Epithelial cell of prostate (primary cell): ENCODE data around the gene CDHR4.
A peak's percentile ranks its signal among the peaks of the same experiment; 100 is the strongest.

ENCODE experiments used
- DNase-seq: peaks from one replicate; pipeline ENCODE4 v3.0.0-alpha.2; 2011; ENCODE audit warnings: low read depth, low spot score
- H3K27ac ChIP-seq: fragments of 450-650 bp; 2 replicates; pipeline ENCODE4 v1.5.1; 2017; ENCODE audit warnings: mild to moderate bottlenecking

Gene CDHR4

GRCh38 chr3:49804141-49805041 is 4.7 kb upstream of the CDHR4 start:
- peak overlapping the region; percentile 82 for H3K27ac ChIP-seq
- no peak for DNase-seq

GRCh38 chr3:49803465-49804140 is 3.9 kb upstream of the CDHR4 start:
- peak; percentile 52 for DNase-seq
- peak overlapping the region; percentile 82 for H3K27ac ChIP-seq

GRCh38 chr3:49802719-49803464 is 3.2 kb upstream of the CDHR4 start, which contains the start of gene INKA1:
TSS of gene INKA1 (plus strand) at chr3:49803261. CDS start at chr3:49803393, 132 bp downstream.
- H3K27ac ChIP-seq: peak within 1 kb of the TSS; percentile 82
- DNase-seq: peak; percentile 20

DNA sequence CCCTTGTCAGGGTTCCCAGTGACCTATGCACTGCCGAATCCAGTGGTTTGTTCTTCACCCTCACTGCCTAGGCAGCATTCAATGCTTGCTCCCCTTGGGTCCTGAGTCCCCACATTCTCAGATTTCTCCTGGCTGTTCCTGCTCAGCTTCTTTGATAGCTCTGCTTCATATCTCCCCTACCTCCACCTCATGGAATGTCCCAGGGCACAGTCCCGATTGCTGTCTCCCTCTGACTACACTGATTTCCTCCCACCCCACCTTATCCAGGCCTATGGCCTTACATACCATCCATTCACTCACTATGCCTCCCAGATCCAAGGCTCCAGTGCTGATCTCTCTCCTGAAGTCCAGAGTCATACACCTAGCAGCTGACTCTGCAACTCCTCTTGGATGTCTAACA is 1.5 kb upstream of the CDHR4 start:
- no peak overlapping the region for H3K27ac ChIP-seq
- no peak for DNase-seq

DNA sequence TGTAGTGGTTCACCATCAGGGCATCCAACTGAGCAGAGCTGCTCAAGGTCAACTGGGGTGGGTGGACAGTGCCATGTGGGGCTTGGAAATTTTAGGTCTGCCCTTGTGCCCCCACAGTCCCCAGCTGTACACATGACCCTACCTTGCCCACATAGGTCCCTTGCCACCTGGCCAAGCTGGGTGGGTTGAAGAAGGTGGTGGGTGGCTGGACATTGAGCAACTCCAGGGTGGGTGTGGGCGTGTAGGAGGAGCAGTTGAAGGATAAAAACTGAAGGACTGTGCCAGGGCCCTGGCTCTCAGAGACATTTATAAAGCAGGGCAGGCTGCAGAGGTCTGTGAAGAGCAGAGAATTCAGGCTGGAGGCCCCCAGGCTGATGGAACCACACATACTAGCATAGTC is 568 bp downstream of the CDHR4 start:
- no peak for DNase-seq
- H3K27ac ChIP-seq: no peak overlapping the region

- H3K27ac ChIP-seq: no peak overlapping the region
- no peak for DNase-seq
Measured at GRCh38 chr3:49794926-49795905, 4.5 kb downstream of the CDHR4 start.

- DNase-seq: no peak
- no peak overlapping the region for H3K27ac ChIP-seq
Measured at GRCh38 chr3:49794431-49794830, 5.2 kb downstream of the CDHR4 start.

DNA sequence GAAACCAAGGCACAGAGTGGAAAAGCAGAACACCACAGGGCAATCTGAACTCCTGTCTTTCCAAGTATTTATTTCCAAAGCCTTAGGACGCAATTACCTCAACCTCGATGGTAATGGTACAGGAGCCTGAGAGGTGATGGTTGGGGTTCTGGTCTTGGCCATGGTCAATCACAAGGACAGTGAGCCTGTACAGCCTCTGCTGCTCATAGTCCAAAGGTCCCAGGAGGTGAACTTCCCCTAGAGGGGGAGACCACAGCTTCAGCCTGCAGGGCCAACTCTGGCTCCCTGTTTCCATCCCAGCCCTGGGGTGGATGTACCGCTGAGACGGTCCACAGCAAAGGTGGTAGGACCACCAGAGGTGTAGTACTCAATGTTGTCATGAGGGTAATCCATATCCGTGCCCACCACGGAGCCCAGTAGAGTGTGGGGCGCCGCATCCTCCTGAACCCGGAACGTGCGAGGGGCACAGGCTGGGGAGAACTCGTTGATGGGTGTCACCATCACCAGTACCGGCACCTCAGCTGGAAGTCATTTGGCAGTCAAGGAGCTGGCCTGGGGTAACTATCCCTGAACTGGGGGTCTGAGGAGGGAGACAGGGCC is 6.1 kb downstream of the CDHR4 start:
- no peak for DNase-seq
- H3K27ac ChIP-seq: no peak overlapping the region

GRCh38 chr3:49792371-49793150 is 7.1 kb downstream of the CDHR4 start:
- DNase-seq: no peak
- no peak overlapping the region for H3K27ac ChIP-seq

- no peak overlapping the region for H3K27ac ChIP-seq
- no peak for DNase-seq
Measured at GRCh38 chr3:49791571-49791970, 8.1 kb downstream of the CDHR4 start.

DNA sequence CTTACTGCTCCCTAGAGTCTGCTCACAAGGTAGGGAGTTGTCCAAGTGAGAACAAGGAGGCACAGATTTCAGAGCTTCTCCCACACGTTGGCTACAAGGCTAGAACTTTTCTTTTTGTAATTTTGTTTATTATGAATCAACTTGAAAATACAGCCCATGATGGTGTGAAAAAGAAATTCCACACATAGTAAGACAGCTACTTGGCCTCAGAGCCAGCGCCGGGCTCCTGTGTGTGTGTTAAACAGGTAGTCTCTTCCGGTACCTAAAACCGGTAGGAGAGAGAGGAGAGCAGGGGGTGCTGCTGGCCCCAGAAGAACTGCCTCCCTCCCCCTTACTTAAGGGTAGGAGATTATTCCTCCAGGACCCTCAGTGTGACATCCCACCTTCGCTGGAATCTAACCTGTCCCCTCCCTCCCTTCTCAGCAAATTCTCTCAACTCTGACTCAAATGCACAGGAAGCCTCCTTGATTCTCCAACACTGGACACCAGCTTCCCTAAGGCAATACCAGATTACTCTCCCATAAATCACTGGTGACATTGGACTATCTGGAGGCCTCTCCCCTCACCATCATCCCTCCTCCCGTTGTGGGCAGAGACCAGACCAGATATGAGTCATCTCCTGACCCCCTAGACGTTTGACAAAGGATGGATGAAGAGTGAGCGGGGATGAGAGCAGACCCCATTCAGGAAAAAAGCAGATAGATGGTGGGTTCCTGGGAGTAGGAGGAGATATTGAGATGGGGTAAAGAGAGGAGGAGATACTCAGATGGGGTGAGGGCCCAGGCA is 8.9 kb downstream of the CDHR4 start:
- DNase-seq: no peak
- H3K27ac ChIP-seq: no peak overlapping the region

DNA sequence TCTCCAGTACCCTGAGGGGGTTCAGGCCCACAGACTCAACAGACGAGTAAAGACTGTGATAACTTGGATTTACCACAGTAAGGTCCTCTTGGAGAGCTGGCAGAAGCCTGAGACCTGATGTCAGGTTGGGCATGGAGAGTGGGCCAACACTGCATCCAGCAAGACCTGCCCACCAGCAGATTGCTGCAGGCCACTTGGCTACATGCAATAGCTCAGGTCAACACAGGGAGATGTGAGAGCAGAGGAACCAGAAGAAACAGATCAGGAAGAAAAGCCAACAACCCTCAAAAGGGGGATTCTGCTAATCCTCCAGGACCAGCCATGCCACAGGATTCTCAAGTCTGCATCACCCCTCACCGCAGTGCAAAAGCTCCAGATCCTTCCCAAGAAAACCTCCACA is 11.6 kb downstream of the CDHR4 start:
- DNase-seq: no peak
- H3K27ac ChIP-seq: no peak overlapping the region

DNA sequence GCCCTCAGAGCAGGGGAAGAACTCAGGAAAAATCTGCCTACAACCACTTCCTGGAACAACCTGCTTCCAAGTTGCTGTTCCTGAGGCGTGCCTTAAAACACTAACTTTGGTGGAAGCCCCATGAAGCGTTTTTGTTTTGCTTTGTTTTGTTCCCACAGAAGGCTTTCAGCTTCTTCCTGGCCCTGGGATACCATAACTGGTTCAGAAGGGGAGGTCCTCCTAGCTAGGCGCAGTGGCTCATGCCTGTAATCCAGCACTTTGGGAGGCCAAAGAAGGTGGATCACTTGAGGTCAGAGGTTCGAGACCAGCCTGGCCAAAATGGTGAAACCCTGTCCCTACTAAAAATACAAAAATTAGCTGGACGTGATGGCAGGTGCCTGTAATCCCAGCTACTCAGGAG is 12.1 kb downstream of the CDHR4 start:
- peak overlapping the region; percentile 67 for H3K27ac ChIP-seq
- DNase-seq: no peak

GRCh38 chr3:49787182-49787464 is 12.6 kb downstream of the CDHR4 start:
- peak; percentile 29 for DNase-seq

GRCh38 chr3:49786357-49787181 is 13.1 kb downstream of the CDHR4 start, which contains the start of gene IP6K1:
TSS of gene IP6K1 (minus strand) at chr3:49786542. CDS start at chr3:49748040, 38,502 bp downstream.
- DNase-seq: peak; percentile 99
- peak within 1 kb of the TSS; percentile 67 for H3K27ac ChIP-seq

More at GRCh38 chr3:49787182-49787464, 12.6 kb downstream of the CDHR4 start:
- H3K27ac ChIP-seq: peak overlapping the region; percentile 67

DNA sequence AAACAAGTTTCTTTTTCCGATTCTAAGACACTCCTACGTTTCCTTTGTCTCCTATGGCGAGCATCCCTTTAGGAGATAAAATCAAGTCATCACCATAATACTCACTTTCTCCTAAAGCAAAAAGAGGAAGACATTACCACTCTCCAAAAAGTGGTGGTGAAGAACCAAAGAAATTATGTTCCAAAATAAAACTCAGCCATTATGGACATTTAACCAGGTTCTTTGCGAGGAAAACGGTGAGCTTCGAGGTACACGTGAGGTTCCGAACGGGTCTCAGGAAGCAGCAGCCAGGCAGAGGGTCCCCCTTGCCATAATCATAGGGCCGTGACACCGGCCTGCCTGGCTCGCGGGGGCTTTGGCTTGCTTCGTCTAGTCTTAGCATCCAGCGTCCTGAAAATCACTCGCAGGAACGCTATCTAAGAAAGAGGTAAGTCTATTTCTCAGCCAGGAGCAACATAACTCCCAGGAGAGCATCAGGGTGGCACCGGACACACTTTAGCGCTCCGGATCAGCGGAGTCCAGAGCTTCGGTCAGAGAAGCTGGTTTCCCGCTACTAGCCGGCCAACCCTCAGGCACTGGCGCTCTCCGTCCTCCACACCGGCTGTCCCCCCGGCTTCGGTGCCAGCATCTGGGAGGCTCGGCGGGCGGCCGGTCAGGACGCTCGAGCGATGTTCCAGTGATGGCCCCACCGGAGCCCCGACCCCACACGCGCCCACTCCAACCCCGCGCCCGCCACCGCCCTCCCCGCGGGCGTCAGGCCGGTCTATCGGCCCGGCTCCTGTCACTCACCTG is 13.9 kb downstream of the CDHR4 start:
- DNase-seq: no peak
- peak overlapping the region; percentile 67 for H3K27ac ChIP-seq
